ENCODE results near the gene CCDC141. TPM values are rescaled to one million over a fixed set of nuclear protein-coding genes. Genes with fewer than 3 reads are reported as not detected.

Gene CCDC141
- total RNA-seq, 1 donor from 2014 or later = 1.2 TPM

GRCh38 chr2:178863130-178863855 is 186.6 kb downstream of the CCDC141 start:
- DNase-seq = peak; percentile 9

GRCh38 chr2:178860551-178860950 is 189.4 kb downstream of the CCDC141 start:
- no peak for DNase-seq

GRCh38 chr2:178859730-178860129 is 190.2 kb downstream of the CCDC141 start:
- DNase-seq = peak; percentile 11

GRCh38 chr2:178858896-178859625 is 190.9 kb downstream of the CCDC141 start:
- DNase-seq = no peak

GRCh38 chr2:178855151-178855550 is 194.8 kb downstream of the CCDC141 start:
- no peak for DNase-seq

GRCh38 chr2:178848335-178848734 is 201.6 kb downstream of the CCDC141 start:
- no peak for DNase-seq

GRCh38 chr2:178846458-178846802 is 203.5 kb downstream of the CCDC141 start:
- no peak for DNase-seq

GRCh38 chr2:178845566-178846457 is 204.1 kb downstream of the CCDC141 start:
- no peak for DNase-seq

- DNase-seq = no peak
These were observed 205.2 kb downstream of the CCDC141 start for GRCh38 chr2:178844701-178845100.

GRCh38 chr2:178844269-178844668 is 205.7 kb downstream of the CCDC141 start:
- DNase-seq = no peak

GRCh38 chr2:178843697-178844096 is 206.2 kb downstream of the CCDC141 start:
- DNase-seq = no peak

- no peak for DNase-seq
These were observed 213.1 kb downstream of the CCDC141 start for GRCh38 chr2:178836807-178837206.

- no peak for DNase-seq
These were observed 215.9 kb downstream of the CCDC141 start for GRCh38 chr2:178834086-178834485.

- DNase-seq = no peak
These were observed 216.6 kb downstream of the CCDC141 start for GRCh38 chr2:178833382-178833781.

GRCh38 chr2:178830451-178830850 is 219.5 kb downstream of the CCDC141 start:
- DNase-seq = peak; percentile 36

GRCh38 chr2:178829981-178830380 is 220.0 kb downstream of the CCDC141 start:
- DNase-seq = peak; percentile 52

- DNase-seq = peak; percentile 93
These were observed 220.5 kb downstream of the CCDC141 start for GRCh38 chr2:178829299-178829960.

- peak; percentile 38 for DNase-seq
These were observed 221.5 kb downstream of the CCDC141 start for GRCh38 chr2:178828486-178828881.

GRCh38 chr2:178827739-178828485 is 222.0 kb downstream of the CCDC141 start:
- peak; percentile 37 for DNase-seq

- DNase-seq = no peak
These were observed 222.8 kb downstream of the CCDC141 start for GRCh38 chr2:178827111-178827510.

GRCh38 chr2:178825183-178825582 is 224.8 kb downstream of the CCDC141 start:
- peak; percentile 84 for DNase-seq

GRCh38 chr2:178824181-178824580 is 225.8 kb downstream of the CCDC141 start:
- DNase-seq = no peak

Measured in dermis blood vessel endothelial cell (primary cell).